Nephron progenitor cell (in vitro differentiated cells): ENCODE results near the gene GPS2.
A peak's percentile ranks its signal among the peaks of the same experiment; 100 is the strongest.
"Not testable (repeated sequence)": the region's sequence is repeated elsewhere in the genome, so short reads cannot be mapped to it uniquely, and the experiment has no call there.

Experiments
- DNase-seq: peaks from one replicate; pipeline ENCODE4 v3.0.0; 2021
- H3K27ac Mint-ChIP-seq: 2 replicates; pipeline ENCODE4 v1.8.0; 2021; ENCODE audit warnings: mild to moderate bottlenecking, moderate library complexity, mixed read lengths
- H3K27me3 Mint-ChIP-seq: 2 replicates; pipeline ENCODE4 v1.8.0; 2021; ENCODE audit warnings: mild to moderate bottlenecking, low read depth, mixed read lengths; ENCODE audit not compliant: poor library complexity
- H3K36me3 Mint-ChIP-seq: 2 replicates; pipeline ENCODE4 v1.8.0; 2021; ENCODE audit warnings: low read depth, mixed read lengths
- H3K4me1 Mint-ChIP-seq: 2 replicates; pipeline ENCODE4 v1.8.0; 2021; ENCODE audit warnings: mixed read lengths
- H3K4me3 Mint-ChIP-seq: 2 replicates; pipeline ENCODE4 v1.8.0; 2021; ENCODE audit warnings: mild to moderate bottlenecking, moderate library complexity, mixed read lengths
- H3K9me3 Mint-ChIP-seq: 2 replicates; pipeline ENCODE4 v1.8.0; 2021; ENCODE audit warnings: mild to moderate bottlenecking, moderate library complexity, mixed read lengths
- TF ChIP-seq, protein P1 (sequence below): fragments of 200-600 bp; sonication (generic); IDR thresholded peaks from 2 replicates; pipeline ENCODE4 v1.5.0; 2021; ENCODE audit warnings: antibody characterized with exemption

GPS2 gene

DNA sequence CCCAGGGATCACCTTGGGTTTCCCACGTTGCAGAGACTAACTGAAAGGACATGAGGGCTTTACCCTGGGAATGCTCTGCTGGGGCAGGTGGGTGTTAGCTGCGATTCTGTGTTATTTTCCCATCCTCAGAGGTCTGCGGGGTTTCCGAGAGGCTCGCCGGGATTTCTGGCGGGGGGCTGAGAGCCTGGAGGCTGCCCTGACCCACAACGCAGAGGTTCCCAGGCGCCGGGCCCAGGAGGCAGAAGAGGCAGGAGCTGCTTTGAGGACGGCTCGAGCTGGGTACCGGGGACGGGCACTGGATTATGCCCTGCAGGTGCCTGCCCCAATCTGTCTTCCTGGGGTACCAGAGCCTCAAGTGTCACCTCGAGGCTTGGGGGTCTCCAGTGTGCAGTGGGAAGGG, 28.1 kb upstream of the GPS2 start:
- Mint-ChIP-seq H3K27ac (no peak overlapping the region), H3K4me3 (no peak overlapping the region), H3K4me1 (peaks cover 45% of the 10 kb centered on the region), H3K27me3 (peaks cover 9% of the 10 kb centered on the region), H3K9me3 (no peaks in the 10 kb centered on the region), H3K36me3 (no peaks in the 10 kb centered on the region)
- TF ChIP-seq, protein P1, sequence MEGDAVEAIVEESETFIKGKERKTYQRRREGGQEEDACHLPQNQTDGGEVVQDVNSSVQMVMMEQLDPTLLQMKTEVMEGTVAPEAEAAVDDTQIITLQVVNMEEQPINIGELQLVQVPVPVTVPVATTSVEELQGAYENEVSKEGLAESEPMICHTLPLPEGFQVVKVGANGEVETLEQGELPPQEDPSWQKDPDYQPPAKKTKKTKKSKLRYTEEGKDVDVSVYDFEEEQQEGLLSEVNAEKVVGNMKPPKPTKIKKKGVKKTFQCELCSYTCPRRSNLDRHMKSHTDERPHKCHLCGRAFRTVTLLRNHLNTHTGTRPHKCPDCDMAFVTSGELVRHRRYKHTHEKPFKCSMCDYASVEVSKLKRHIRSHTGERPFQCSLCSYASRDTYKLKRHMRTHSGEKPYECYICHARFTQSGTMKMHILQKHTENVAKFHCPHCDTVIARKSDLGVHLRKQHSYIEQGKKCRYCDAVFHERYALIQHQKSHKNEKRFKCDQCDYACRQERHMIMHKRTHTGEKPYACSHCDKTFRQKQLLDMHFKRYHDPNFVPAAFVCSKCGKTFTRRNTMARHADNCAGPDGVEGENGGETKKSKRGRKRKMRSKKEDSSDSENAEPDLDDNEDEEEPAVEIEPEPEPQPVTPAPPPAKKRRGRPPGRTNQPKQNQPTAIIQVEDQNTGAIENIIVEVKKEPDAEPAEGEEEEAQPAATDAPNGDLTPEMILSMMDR, result no peak
- no peak for DNase-seq

- no peaks in the 10 kb centered on the region for H3K9me3 Mint-ChIP-seq
- TF ChIP-seq, protein P1, result no peak
- no peak overlapping the region for H3K4me3 Mint-ChIP-seq
- DNase-seq, result no peak
- H3K27me3 Mint-ChIP-seq, result peaks cover 7% of the 10 kb centered on the region
- H3K4me1 Mint-ChIP-seq, result peaks cover 46% of the 10 kb centered on the region
- no peaks in the 10 kb centered on the region for H3K36me3 Mint-ChIP-seq
- H3K27ac Mint-ChIP-seq, result no peak overlapping the region
These were observed 26.7 kb upstream of the GPS2 start for GRCh38 chr17:7341842-7342241.

DNA sequence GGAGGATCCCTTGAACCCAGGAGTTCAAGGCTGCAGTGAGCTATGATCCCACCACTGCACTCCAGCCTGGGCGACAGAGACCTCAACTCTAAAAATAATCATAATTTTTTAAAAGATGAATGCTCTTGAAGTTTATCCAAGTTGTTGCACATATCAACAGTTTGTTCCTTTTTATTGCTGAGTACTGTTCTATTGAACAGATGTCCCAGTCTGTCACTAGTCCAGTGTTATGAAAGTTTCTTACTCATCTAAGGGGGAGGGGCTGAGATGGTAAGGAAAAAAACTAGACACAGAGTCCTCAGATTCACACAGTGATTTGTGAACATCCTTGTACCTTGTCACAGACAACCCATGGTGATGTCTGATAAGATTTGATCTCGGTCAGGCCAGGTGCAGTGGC, 25.0 kb upstream of the GPS2 start:
- H3K27ac Mint-ChIP-seq, result no peak overlapping the region
- peaks cover 52% of the 10 kb centered on the region for H3K4me1 Mint-ChIP-seq
- H3K36me3 Mint-ChIP-seq, result no peaks in the 10 kb centered on the region
- TF ChIP-seq, protein P1, result no peak
- H3K9me3 Mint-ChIP-seq, result no peaks in the 10 kb centered on the region
- H3K27me3 Mint-ChIP-seq, result peaks cover 7% of the 10 kb centered on the region
- DNase-seq, result no peak
- no peak overlapping the region for H3K4me3 Mint-ChIP-seq

GRCh38 chr17:7337600-7337999, 22.4 kb upstream of the GPS2 start:
- not testable (repeated sequence) for H3K36me3 Mint-ChIP-seq, H3K4me3 Mint-ChIP-seq, H3K9me3 Mint-ChIP-seq, H3K27me3 Mint-ChIP-seq, H3K27ac Mint-ChIP-seq, DNase-seq
- peaks cover 42% of the 10 kb centered on the region for H3K4me1 Mint-ChIP-seq

DNA sequence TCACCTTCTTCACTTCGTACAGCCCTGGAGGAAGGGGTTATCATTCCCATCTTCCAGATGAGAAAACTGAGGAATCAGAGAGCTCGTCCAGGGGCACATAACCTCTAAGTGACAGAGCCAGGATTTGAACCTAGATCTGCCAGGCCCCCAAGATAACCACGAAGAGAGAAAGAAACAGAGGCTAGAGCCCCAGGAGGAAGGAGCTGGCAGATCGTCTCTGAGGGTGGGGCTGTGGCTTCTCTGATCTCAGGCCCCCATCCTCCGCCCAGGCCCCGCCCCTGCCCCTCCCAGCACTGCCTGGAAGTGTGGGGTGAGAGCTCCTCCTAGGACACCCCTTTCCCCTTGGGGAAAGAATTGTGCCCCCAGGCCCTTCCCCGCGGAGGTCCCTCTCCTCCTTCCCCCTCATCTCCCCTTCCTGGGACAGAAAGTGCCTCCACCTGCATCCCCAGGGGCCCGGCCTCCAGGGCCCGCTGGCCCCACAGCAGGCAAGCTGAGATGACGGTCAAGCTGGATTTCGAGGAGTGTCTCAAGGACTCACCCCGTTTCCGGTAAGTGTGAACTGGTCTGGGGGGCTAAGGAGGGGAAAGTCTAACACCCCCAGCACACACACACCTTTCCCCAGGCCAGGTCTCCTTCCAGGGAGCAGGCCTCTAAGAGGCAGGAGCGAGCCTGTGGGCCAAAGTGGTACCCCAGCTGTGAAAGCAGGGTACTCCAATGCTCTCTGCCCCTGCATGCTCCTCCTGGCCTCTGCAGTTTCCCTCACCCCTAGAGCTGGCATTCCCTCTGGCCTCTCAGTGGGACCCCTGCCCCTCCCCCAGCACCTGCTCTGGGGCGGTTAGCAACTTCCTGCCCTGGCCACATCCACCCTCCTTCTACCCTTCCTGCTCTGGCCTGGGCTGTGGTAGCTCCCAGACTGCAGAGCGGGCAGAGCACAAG, 21.3 kb upstream of the GPS2 start, which contains the start of gene ACAP1:
Gene ACAP1 (plus strand): TSS at position 290 of the 936 bp plus-strand sequence. CDS start 206 bp downstream, at position 496.
- TF ChIP-seq, protein P1, result no peak
- Mint-ChIP-seq H3K36me3 (no peaks in the 10 kb centered on the region), H3K9me3 (no peaks in the 10 kb centered on the region), H3K27ac (peak within 1 kb of the TSS; percentile 90), H3K4me1 (peaks cover 49% of the 10 kb centered on the region), H3K27me3 (no peaks in the 10 kb centered on the region), H3K4me3 (peak within 1 kb of the TSS; percentile 40)
- no peak for DNase-seq

DNA sequence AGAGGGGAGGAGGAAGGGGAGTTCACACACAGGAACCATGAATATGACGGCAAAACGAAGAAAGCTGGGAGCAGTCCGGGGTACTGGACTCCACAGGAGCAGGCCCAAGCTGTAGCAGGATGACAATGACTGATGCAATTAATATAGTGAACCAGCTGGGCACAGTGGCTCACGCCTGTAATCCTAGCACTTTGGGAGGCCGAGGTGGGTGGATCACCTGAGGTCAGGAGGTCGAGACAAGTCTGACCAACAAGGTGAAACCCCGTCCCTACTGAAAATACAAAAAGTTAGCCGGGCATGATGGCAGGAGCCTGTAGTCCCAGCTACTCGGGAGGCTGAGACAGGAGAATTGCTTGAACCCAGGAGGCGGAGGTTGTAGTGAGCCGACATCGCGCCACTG, 20.6 kb upstream of the GPS2 start:
- H3K27me3 Mint-ChIP-seq, DNase-seq, H3K36me3 Mint-ChIP-seq, H3K9me3 Mint-ChIP-seq, H3K4me3 Mint-ChIP-seq: not testable (repeated sequence)
- peaks cover 51% of the 10 kb centered on the region for H3K4me1 Mint-ChIP-seq
- H3K27ac Mint-ChIP-seq, result peak overlapping the region; percentile 90
